ENCODE measurements around the gene KRT33A. TPM values are rescaled to one million over a fixed set of nuclear protein-coding genes. Genes with fewer than 3 reads are reported as not detected.
"Not testable (repeated sequence)": the region's sequence is repeated elsewhere in the genome, so short reads cannot be mapped to it uniquely, and the experiment has no call there.

Gene KRT33A
- total RNA-seq, 2 experiments from 2014 or later: not detected

DNA sequence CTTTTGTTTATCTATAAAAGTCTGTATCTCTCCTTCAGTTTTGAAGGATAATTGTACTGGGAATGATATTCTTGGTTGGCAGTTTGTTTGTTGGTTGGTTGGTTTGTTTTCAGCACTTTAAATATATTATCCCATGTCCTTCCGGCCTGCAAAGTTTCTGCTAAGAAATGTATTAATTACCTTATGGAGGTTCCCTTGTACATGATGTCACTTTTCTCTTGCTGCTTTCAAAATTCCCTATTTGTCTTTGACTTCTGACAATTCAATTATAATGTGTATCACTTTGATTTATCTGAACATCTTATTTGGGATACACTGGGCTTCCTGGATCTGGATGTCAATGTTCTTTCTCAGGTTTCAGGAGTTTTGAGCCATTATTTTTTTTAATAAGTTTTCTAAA, 35.6 kb upstream of the KRT33A start:
- peaks cover 9% of the 10 kb centered on the region for H3K9me3 Mint-ChIP-seq
- H3K4me1 Mint-ChIP-seq (ENCODE audit: low read depth): no peaks in the 10 kb centered on the region
- intact Hi-C loops (cut with micrococcal nuclease): no loop called here
- H3K4me3 Mint-ChIP-seq: no peak overlapping the region
- CTCF ChIA-PET: no interaction called here
- no peak for DNase-seq
- peaks cover 3% of the 10 kb centered on the region for H3K36me3 Mint-ChIP-seq (ENCODE audit: low read depth)
- no peaks in the 10 kb centered on the region for H3K27me3 Mint-ChIP-seq (ENCODE audit: low read depth)
- no peak overlapping the region for H3K27ac Mint-ChIP-seq

DNA sequence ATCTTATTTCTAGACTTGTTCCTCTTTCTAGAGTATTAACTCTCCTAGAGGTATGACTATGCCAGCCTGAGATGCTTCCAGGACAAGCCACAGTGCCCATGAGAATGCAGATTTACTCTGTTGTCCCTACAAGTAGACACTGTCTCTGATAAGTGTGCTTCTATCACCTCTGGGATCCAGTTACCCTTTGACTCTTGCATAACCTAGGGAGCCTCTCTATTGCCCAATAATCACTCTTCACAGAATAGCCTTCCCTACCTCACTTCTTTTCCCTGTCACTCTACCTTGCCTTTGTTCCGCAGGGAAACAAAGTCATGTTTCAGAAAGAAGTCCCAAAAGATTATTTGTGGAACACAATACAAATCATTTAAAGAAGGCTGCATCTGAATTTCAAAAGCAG, 33.1 kb upstream of the KRT33A start:
- intact Hi-C loops (cut with micrococcal nuclease): no loop called here
- no peak for DNase-seq
- Mint-ChIP-seq H3K4me3 (no peak overlapping the region), H3K36me3 (ENCODE audit: low read depth) (peaks cover 3% of the 10 kb centered on the region), H3K4me1 (ENCODE audit: low read depth) (peaks cover under 1% of the 10 kb centered on the region), H3K9me3 (peaks cover 9% of the 10 kb centered on the region), H3K27me3 (ENCODE audit: low read depth) (no peaks in the 10 kb centered on the region), H3K27ac (no peak overlapping the region)
- CTCF ChIA-PET: no interaction called here

DNA sequence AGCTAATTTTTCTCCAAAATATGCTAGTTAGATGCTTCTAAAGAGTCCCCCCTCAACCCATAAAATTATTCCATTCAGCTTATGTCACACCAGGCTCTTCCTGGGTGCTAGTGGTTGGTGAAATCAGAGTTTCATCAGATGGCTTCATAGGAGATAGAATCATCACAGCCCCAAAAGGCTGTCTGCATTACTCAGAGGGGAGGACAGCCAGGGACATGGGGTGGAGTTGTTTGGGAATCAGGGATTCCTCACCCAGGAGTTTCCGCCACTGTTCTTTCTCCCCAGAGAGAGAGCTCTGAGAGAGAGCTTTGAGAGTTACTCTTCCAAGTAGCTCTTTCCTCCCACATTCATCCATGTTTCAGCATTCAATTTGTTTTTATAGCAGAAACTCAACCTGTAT, 31.8 kb upstream of the KRT33A start:
- Mint-ChIP-seq H3K9me3 (peaks cover 9% of the 10 kb centered on the region), H3K4me1 (ENCODE audit: low read depth) (peaks cover 14% of the 10 kb centered on the region), H3K27ac (no peak overlapping the region), H3K36me3 (ENCODE audit: low read depth) (peaks cover 3% of the 10 kb centered on the region), H3K27me3 (ENCODE audit: low read depth) (no peaks in the 10 kb centered on the region), H3K4me3 (no peak overlapping the region)
- no peak for DNase-seq
- intact Hi-C loops (cut with micrococcal nuclease): no loop called here
- CTCF ChIA-PET: no interaction called here

DNA sequence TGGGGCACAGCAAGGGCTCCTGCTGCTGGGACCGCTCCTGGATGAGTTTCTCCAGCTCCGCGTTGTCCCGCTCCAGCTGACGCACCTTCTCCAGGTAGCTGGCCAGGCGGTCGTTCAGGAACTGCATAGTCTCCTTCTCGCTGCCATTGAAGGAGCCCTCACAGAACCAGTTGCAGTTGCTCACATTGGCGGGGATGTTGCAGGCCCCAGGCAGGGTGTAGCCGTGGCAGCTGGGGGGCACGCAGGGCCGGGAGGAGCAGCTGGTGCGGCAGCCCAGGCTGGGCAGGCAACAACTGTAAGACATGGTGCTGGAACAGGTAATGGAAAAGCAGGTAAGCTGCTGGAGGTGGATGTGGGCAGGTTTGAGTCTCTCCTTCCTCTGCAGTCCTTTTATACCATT, 31.3 kb upstream of the KRT33A start, which contains the start of gene KRT34:
TSS of gene KRT34 (minus strand) at position 364 of the 400 bp plus-strand sequence. CDS start at position 304, 60 bp downstream.
- intact Hi-C loops (cut with micrococcal nuclease); H3K27me3 Mint-ChIP-seq (ENCODE audit: low read depth); H3K27ac Mint-ChIP-seq; DNase-seq; H3K36me3 Mint-ChIP-seq (ENCODE audit: low read depth); H3K4me3 Mint-ChIP-seq; H3K9me3 Mint-ChIP-seq; CTCF ChIA-PET: not testable (repeated sequence)
- peaks cover 14% of the 10 kb centered on the region for H3K4me1 Mint-ChIP-seq (ENCODE audit: low read depth)

DNA sequence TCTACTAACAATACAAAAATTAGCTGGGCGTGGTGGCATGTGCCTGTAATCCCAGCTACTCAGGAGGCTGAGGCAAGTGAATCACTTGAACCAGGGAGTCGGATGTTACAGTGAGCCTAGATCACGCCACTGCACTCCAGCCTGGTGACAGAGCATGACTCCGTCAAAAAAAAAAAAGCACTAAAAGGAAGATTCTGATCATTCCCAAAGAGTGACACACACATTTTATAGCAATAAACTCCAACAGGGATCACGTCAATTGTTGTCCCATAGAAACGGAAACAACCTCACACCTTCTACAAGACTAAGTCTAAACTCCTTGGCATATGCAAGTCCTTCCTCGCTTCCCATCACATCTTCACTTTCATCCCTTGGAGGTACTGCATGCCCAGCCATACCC, 29.5 kb upstream of the KRT33A start:
- H3K4me3 Mint-ChIP-seq; H3K36me3 Mint-ChIP-seq (ENCODE audit: low read depth); H3K27ac Mint-ChIP-seq; H3K27me3 Mint-ChIP-seq (ENCODE audit: low read depth); H3K9me3 Mint-ChIP-seq; intact Hi-C loops (cut with micrococcal nuclease); DNase-seq: not testable (repeated sequence)
- CTCF ChIA-PET: interaction anchor here (0.8 kb wide), 1 partner anchor 58 kb away, joined by 3 read pairs; no protein-coding TSS in a partner anchor
- peaks cover 14% of the 10 kb centered on the region for H3K4me1 Mint-ChIP-seq (ENCODE audit: low read depth)

DNA sequence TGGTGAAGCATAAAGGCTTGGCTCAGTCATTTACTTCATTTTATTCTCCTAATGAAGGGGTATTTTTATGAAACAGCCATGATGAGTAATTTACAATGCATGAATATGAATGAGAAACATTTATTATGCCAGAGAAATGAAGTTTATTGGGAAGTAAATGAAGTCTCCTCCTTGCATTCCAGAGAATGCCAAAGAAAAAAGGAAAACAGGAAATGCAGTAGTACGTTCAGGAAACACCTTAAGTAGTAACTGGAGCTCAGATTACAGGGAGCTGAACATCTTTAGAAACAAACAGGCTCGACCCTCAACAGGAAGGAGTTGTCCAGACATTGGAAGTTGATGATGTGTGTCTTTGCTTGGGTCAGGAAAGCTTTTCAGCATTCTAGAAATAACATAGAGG, 26.9 kb upstream of the KRT33A start:
- peaks cover 14% of the 10 kb centered on the region for H3K4me1 Mint-ChIP-seq (ENCODE audit: low read depth)
- intact Hi-C loops (cut with micrococcal nuclease): no loop called here
- no peak for DNase-seq
- H3K9me3 Mint-ChIP-seq: peaks cover 6% of the 10 kb centered on the region
- CTCF ChIA-PET: no interaction called here
- H3K4me3 Mint-ChIP-seq: no peak overlapping the region
- no peaks in the 10 kb centered on the region for H3K36me3 Mint-ChIP-seq (ENCODE audit: low read depth)
- H3K27me3 Mint-ChIP-seq (ENCODE audit: low read depth): no peaks in the 10 kb centered on the region
- H3K27ac Mint-ChIP-seq: no peak overlapping the region

DNA sequence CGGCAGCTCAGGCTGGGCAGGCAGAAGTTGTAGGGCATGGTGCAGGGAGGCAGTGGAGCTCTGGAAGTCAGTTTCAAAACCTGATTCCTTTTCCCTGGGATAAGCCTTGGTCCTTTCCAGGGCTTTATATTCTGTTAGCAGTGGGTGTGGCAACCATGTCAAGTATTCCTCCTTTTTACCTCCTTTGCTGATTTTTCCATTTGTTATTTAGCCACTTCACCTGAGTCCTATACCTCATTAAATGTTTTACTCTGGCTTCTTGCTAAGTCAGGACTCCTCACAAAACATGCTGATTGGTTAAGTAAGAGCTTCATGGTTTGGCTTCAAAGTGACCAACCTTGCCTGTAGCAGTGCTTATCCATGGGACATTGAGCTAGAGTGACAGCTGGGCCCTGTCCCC, 19.1 kb upstream of the KRT33A start, which contains the start of gene KRT33B:
TSS of gene KRT33B (minus strand) at position 101 of the 400 bp plus-strand sequence. CDS start at position 38, 63 bp downstream.
- Mint-ChIP-seq H3K4me3 (no peak within 1 kb of the TSS), H3K4me1 (ENCODE audit: low read depth) (peaks cover 2% of the 10 kb centered on the region), H3K36me3 (ENCODE audit: low read depth) (no peaks in the 10 kb centered on the region), H3K9me3 (peaks cover 3% of the 10 kb centered on the region), H3K27me3 (ENCODE audit: low read depth) (no peaks in the 10 kb centered on the region), H3K27ac (no peak within 1 kb of the TSS)
- CTCF ChIA-PET: no interaction called here
- intact Hi-C loops (cut with micrococcal nuclease): no loop called here
- no peak for DNase-seq

DNA sequence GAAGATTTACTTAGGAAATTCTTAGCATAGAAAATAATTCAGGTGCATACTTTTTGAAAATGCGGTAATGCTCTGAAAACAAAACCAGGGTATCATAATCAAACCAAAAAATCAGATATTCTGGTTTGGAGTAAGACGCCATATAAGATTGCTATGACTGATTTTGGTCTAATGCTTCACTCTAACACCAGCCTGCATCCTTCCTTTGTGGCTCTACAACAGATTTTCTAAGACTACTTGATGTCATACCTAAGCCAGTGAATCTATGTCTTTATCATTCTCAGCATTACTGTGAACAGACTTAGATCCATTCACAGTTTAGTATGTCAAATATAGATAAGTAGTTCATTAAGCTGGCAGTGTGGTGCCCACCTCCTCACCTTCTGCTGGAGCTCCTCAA, 18.4 kb upstream of the KRT33A start:
- Mint-ChIP-seq H3K4me3 (no peak overlapping the region), H3K9me3 (no peaks in the 10 kb centered on the region), H3K27me3 (ENCODE audit: low read depth) (no peaks in the 10 kb centered on the region), H3K27ac (no peak overlapping the region), H3K36me3 (ENCODE audit: low read depth) (no peaks in the 10 kb centered on the region), H3K4me1 (ENCODE audit: low read depth) (peaks cover 7% of the 10 kb centered on the region)
- intact Hi-C loops (cut with micrococcal nuclease): no loop called here
- CTCF ChIA-PET: interaction anchor here (0.6 kb wide), 1 partner anchor 493 kb away, joined by 3 read pairs; no protein-coding TSS in a partner anchor
- no peak for DNase-seq

DNA sequence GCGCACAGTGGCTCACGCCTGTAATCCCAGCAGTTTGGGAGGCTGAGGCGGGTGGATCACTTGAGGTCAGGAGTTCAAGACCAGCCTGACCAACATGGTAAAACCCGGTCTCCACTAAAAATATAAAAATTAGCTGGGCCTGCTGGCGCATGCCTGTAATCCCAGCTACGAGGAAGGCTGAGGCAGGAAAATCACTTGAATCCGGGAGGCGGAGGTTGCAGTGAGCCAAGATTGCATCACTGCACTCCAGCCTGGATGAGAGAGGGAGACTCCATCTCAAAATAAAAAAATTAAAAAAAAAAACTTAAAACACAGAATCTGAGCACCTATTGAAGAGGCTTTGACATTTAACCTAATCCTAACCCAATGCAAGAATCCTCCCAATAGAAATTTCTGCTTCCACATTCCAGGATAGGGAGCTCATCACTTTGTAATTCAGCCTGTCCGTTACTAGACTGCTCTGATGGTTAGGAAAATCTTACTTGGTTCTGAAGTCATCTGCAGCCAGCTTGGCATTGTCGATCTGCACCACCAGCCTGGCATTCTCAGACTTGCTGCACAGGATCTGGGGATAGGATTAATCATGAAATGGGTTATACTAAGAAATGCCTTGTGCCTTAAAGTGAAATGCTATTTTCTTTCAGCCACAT, 16.9 kb upstream of the KRT33A start:
- H3K27me3 Mint-ChIP-seq (ENCODE audit: low read depth): no peaks in the 10 kb centered on the region
- peaks cover 10% of the 10 kb centered on the region for H3K4me1 Mint-ChIP-seq (ENCODE audit: low read depth)
- no peak overlapping the region for H3K4me3 Mint-ChIP-seq
- no peak for DNase-seq
- no peaks in the 10 kb centered on the region for H3K36me3 Mint-ChIP-seq (ENCODE audit: low read depth)
- CTCF ChIA-PET: interaction anchor here (0.7 kb wide), 1 partner anchor 45 kb away, joined by 3 read pairs; no protein-coding TSS in a partner anchor
- intact Hi-C loops (cut with micrococcal nuclease): no loop called here
- H3K27ac Mint-ChIP-seq: no peak overlapping the region
- H3K9me3 Mint-ChIP-seq: no peaks in the 10 kb centered on the region

DNA sequence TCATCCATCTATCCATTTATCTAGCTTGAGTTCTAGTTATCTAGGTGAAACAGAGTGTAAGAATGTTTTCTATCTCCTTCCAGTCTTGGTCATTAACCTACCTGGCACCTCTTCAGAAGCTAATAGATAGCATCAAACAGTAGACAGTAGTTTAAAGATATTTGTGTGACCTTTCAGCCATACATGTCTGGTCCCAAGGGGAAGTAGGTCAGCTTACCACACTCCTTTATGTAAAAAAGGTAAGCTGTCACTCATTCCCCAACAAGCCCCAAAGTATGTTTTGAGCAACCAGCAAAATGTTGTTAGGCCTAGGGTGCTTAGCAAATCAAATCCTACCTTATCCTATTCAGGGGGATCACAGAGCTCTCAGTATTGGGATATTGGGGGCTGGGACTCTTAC, 15.4 kb upstream of the KRT33A start:
- H3K36me3 Mint-ChIP-seq (ENCODE audit: low read depth): no peaks in the 10 kb centered on the region
- no peak for DNase-seq
- no peak overlapping the region for H3K27ac Mint-ChIP-seq
- peaks cover 9% of the 10 kb centered on the region for H3K4me1 Mint-ChIP-seq (ENCODE audit: low read depth)
- no peak overlapping the region for H3K4me3 Mint-ChIP-seq
- no peaks in the 10 kb centered on the region for H3K27me3 Mint-ChIP-seq (ENCODE audit: low read depth)
- H3K9me3 Mint-ChIP-seq: no peaks in the 10 kb centered on the region
- intact Hi-C loops (cut with micrococcal nuclease): no loop called here
- CTCF ChIA-PET: no interaction called here

DNA sequence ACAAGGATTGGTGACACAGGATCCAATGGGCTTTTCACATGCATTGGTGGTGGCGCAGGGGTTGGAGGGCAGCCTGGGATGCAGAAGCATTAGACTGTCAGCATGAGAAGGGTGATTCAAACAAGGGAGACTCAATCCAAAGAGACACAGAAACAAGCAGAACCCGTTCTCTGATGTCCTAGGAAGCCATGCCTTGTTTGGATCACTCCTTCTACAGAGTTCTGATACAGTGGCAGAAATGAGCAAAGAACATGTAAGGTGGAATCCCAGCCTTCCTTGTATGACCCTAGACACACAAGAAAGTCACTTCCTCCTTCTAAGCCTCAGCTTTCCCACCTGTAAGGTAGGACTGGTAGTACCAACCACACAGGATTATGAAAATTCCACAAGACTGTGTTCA, 13.3 kb upstream of the KRT33A start:
- CTCF ChIA-PET: no interaction called here
- H3K36me3 Mint-ChIP-seq (ENCODE audit: low read depth): no peaks in the 10 kb centered on the region
- no peak overlapping the region for H3K27ac Mint-ChIP-seq
- intact Hi-C loops (cut with micrococcal nuclease): no loop called here
- no peaks in the 10 kb centered on the region for H3K27me3 Mint-ChIP-seq (ENCODE audit: low read depth)
- no peaks in the 10 kb centered on the region for H3K9me3 Mint-ChIP-seq
- peaks cover 8% of the 10 kb centered on the region for H3K4me1 Mint-ChIP-seq (ENCODE audit: low read depth)
- DNase-seq: no peak
- H3K4me3 Mint-ChIP-seq: no peak overlapping the region

DNA sequence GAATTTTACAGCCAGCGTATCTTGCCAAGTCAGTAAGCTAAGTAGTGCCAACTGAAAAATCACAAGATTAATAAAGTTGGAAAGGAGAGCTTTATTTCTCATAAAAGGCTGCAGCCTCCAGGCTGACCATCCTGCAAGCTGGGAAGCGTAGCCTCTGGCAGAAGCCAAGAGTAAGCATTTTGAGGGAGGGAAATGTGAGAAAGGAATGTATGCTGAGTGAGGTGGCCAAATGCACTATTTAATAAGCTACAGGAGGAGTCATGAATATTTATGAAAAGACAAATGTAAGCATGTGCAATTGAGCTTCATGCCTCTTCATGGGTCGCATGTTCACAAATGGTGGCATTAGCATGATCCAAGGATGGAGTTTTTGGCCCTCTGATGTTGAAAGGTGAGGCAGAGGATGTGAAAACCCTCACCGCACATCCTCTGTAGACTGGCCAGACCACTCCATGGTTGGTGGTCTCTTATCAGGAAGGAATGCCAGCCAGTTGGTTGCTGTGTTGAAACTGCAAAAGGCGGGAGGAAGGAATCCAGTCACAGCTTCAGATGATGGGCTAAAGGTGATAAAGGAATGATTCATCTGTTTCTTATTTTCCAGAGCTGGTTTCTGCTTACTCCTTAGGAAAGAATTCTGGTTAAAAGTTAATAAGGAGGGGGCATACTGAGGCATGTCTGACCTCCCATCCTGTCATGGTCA, 9.8 kb upstream of the KRT33A start:
- Mint-ChIP-seq H3K36me3 (ENCODE audit: low read depth) (no peaks in the 10 kb centered on the region), H3K9me3 (peaks cover 1% of the 10 kb centered on the region), H3K4me1 (ENCODE audit: low read depth) (peaks cover 8% of the 10 kb centered on the region), H3K27me3 (ENCODE audit: low read depth) (no peaks in the 10 kb centered on the region), H3K4me3 (no peak overlapping the region), H3K27ac (no peak overlapping the region)
- CTCF ChIA-PET: no interaction called here
- intact Hi-C loops (cut with micrococcal nuclease): no loop called here
- DNase-seq: no peak

DNA sequence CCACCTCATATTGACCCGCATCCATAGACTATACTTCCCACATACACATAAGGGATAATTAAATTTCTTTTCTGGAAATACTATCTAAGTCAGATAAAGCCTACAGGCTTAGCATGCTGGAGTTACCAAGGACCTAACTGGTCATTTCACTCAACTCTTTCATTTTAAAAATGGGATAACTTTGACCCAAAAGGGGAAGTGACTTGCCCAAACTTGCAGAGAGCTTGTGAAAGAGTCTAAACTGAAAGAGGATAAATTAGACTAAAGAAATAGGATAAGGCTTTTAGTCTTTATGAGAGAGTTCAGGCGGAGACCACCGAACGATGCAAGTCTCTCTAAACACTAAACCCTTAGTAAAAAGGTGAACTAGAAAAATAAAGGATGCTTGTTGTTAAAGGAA, 3.9 kb upstream of the KRT33A start:
- DNase-seq: no peak
- H3K27ac Mint-ChIP-seq: no peak overlapping the region
- no peaks in the 10 kb centered on the region for H3K27me3 Mint-ChIP-seq (ENCODE audit: low read depth)
- intact Hi-C loops (cut with micrococcal nuclease): no loop called here
- no peak overlapping the region for H3K4me3 Mint-ChIP-seq
- peaks cover 1% of the 10 kb centered on the region for H3K9me3 Mint-ChIP-seq
- peaks cover 12% of the 10 kb centered on the region for H3K4me1 Mint-ChIP-seq (ENCODE audit: low read depth)
- CTCF ChIA-PET: interaction anchor here (1.3 kb wide), 1 partner anchor 20 kb away, joined by 3 read pairs; no protein-coding TSS in a partner anchor
- H3K36me3 Mint-ChIP-seq (ENCODE audit: low read depth): no peaks in the 10 kb centered on the region

All from activated naive CD4-positive, alpha-beta T cell treated with anti-CD3 and anti-CD28 coated beads for 36 hours (primary cell).